ENCODE data around the gene BNC2.

Gene BNC2

DNA sequence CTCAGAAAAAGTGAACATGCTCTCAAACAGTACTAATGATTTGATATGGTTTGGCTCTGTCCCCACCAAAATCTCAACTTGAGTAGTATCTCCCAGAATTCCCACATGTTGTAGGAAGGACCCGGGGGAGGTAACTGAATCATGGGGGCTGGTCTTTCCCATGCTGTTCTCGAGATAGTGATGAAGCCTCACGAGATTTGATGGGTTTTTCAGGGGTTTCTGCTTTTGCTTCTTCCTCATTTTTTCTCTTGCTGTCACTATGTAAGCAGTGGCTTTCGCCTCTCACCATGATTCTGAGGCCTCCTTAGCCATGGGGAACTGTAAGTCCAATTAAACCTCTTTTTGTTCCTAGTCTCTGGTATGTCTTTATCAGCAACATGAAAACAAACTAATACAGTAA, 401.3 kb downstream of the BNC2 start:
- Histone ChIP-seq H3K23ac (ENCODE audit: low read length) (no peak overlapping the region), H3K4me3 (ENCODE audit: low read length) (no peak overlapping the region)

DNA sequence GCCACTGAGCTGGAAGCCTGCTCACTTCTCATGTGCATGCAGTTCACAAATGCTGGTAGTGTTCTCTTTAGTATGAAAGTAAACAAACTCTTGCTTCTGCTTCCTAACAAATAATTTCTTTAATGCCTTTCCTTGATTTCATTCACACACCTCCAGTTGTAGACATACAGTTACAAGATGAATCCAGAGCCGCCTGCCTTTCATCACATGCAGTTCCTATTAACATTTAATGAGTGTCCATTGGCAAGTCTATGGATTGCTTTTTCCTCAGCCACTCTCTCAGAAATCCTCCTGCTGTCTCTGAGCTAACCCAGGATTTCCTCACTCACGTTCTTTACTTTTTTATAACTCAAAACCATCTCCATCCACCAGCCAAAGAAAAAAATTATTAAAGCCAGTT, 408.6 kb downstream of the BNC2 start:
- WGBS (ENCODE audit: extremely low coverage, insufficient coverage, low lambda C conversion rate) = no CpG with 5 or more reads among the region's 2 CpGs
- Histone ChIP-seq H4K8ac (ENCODE audit: low read depth, low read length) (no peak overlapping the region), H3K4me2 (ENCODE audit: low read length) (no peak overlapping the region), H3K23ac (ENCODE audit: low read length) (no peak overlapping the region), H4K5ac (ENCODE audit: low read length) (no peak overlapping the region), H3K27me3 (ENCODE audit: insufficient read depth, low read length, poor library complexity) (no peaks in the 10 kb centered on the region), H2BK120ac (ENCODE audit: low read depth, low read length) (no peak overlapping the region), H2BK5ac (ENCODE audit: low read length) (no peak overlapping the region), H3K56ac (ENCODE audit: low read length) (no peak overlapping the region), H3K4me3 (ENCODE audit: low read length) (no peak overlapping the region), H3K27ac (ENCODE audit: low read depth, low read length) (no peak overlapping the region), H2AK5ac (ENCODE audit: low read length) (no peak overlapping the region), H3K36me3 (ENCODE audit: control insufficient read depth, insufficient read depth, low read length) (no peaks in the 10 kb centered on the region), H3K4ac (ENCODE audit: low read depth, low read length) (no peak overlapping the region), H3K79me2 (ENCODE audit: control insufficient read depth, insufficient read depth, low read length) (no peaks in the 10 kb centered on the region), H3K4me1 (ENCODE audit: control insufficient read depth, low read depth, low read length) (no peaks in the 10 kb centered on the region), H2BK15ac (replicated peaks; ENCODE audit: low read depth) (no peak overlapping the region), H3K79me1 (ENCODE audit: low read length) (no peaks in the 10 kb centered on the region), H3K18ac (ENCODE audit: low read length) (no peak overlapping the region), H3K9ac (ENCODE audit: low read length) (no peak overlapping the region)
- no peak for DNase-seq

More for the DNA sequence above, 401.3 kb downstream of the BNC2 start:
- Histone ChIP-seq H3K9ac (ENCODE audit: low read length) (no peak overlapping the region), H3K27ac (ENCODE audit: low read depth, low read length) (no peak overlapping the region), H3K79me2 (ENCODE audit: control insufficient read depth, insufficient read depth, low read length) (no peaks in the 10 kb centered on the region), H2AK5ac (ENCODE audit: low read length) (no peak overlapping the region), H3K36me3 (ENCODE audit: control insufficient read depth, insufficient read depth, low read length) (no peaks in the 10 kb centered on the region), H3K27me3 (ENCODE audit: insufficient read depth, low read length, poor library complexity) (no peaks in the 10 kb centered on the region), H4K5ac (ENCODE audit: low read length) (no peak overlapping the region), H3K4me2 (ENCODE audit: low read length) (no peak overlapping the region), H2BK15ac (replicated peaks; ENCODE audit: low read depth) (no peak overlapping the region), H3K4me1 (ENCODE audit: control insufficient read depth, low read depth, low read length) (no peaks in the 10 kb centered on the region), H4K8ac (ENCODE audit: low read depth, low read length) (no peak overlapping the region), H2BK120ac (ENCODE audit: low read depth, low read length) (no peak overlapping the region), H3K4ac (ENCODE audit: low read depth, low read length) (no peak overlapping the region), H3K56ac (ENCODE audit: low read length) (no peak overlapping the region), H3K18ac (ENCODE audit: low read length) (no peak overlapping the region), H3K79me1 (ENCODE audit: low read length) (no peaks in the 10 kb centered on the region), H2BK5ac (ENCODE audit: low read length) (no peak overlapping the region)
- no CpG with 5 or more reads among the region's 4 CpGs for WGBS (ENCODE audit: extremely low coverage, insufficient coverage, low lambda C conversion rate)
- DNase-seq = no peak

DNA sequence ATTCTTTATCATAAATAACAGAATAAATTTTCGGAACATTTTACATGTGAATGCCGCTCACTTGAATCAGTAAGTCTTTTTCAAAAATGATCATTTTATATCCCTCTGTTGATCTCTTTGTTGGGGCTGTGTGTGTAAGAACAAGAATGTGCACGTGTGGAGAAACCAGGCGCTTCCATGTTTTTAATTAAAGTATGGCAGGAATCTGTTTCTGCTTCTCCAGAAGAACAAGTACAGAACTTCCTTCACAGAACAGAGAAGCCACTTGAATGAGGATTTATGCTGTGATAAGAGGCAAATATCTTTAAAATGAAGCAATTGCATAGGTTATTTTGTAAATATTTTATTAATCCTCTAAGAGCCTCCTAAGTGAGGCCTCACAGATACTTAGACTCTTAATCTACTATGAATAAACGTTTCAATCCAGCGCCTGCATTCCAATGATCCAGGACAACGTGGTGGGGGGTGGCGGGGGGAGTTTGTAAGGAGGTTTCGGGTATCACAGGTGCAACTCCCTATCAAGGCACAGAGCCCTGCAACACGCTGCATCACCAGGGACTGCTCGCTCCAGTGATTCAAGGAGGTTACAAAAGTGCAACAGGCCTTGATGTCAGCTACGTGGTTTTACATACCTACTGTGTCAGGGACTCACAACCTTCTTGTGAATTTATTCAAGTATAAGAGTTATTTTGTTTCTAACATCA, 409.2 kb downstream of the BNC2 start:
- peak; percentile 51 for DNase-seq
- Histone ChIP-seq H3K27ac (ENCODE audit: low read depth, low read length) (no peak overlapping the region), H3K23ac (ENCODE audit: low read length) (no peak overlapping the region), H4K5ac (ENCODE audit: low read length) (no peak overlapping the region), H3K79me1 (ENCODE audit: low read length) (no peaks in the 10 kb centered on the region), H2AK5ac (ENCODE audit: low read length) (no peak overlapping the region), H3K56ac (ENCODE audit: low read length) (no peak overlapping the region), H3K27me3 (ENCODE audit: insufficient read depth, low read length, poor library complexity) (no peaks in the 10 kb centered on the region), H2BK5ac (ENCODE audit: low read length) (no peak overlapping the region), H3K9ac (ENCODE audit: low read length) (no peak overlapping the region), H2BK15ac (replicated peaks; ENCODE audit: low read depth) (no peak overlapping the region), H3K18ac (ENCODE audit: low read length) (no peak overlapping the region), H3K4me3 (ENCODE audit: low read length) (no peak overlapping the region), H3K4me2 (ENCODE audit: low read length) (no peak overlapping the region), H4K8ac (ENCODE audit: low read depth, low read length) (no peak overlapping the region), H2BK120ac (ENCODE audit: low read depth, low read length) (no peak overlapping the region), H3K4me1 (ENCODE audit: control insufficient read depth, low read depth, low read length) (no peaks in the 10 kb centered on the region), H3K36me3 (ENCODE audit: control insufficient read depth, insufficient read depth, low read length) (no peaks in the 10 kb centered on the region), H3K79me2 (ENCODE audit: control insufficient read depth, insufficient read depth, low read length) (no peaks in the 10 kb centered on the region), H3K4ac (ENCODE audit: low read depth, low read length) (no peak overlapping the region)
- WGBS (ENCODE audit: extremely low coverage, insufficient coverage, low lambda C conversion rate) = no CpG with 5 or more reads among the region's 12 CpGs

- H3K4me1 ChIP-seq (ENCODE audit: control insufficient read depth, low read depth, low read length) = no peaks in the 10 kb centered on the region
- no peaks in the 10 kb centered on the region for H3K79me1 ChIP-seq (ENCODE audit: low read length)
- no peak overlapping the region for H4K5ac ChIP-seq (ENCODE audit: low read length)
- H3K36me3 ChIP-seq (ENCODE audit: control insufficient read depth, insufficient read depth, low read length) = no peaks in the 10 kb centered on the region
- H3K4me2 ChIP-seq (ENCODE audit: low read length) = no peak overlapping the region
- no peaks in the 10 kb centered on the region for H3K27me3 ChIP-seq (ENCODE audit: insufficient read depth, low read length, poor library complexity)
- no peak overlapping the region for H3K56ac ChIP-seq (ENCODE audit: low read length)
- no peak overlapping the region for H2BK5ac ChIP-seq (ENCODE audit: low read length)
- no peak overlapping the region for H2BK120ac ChIP-seq (ENCODE audit: low read depth, low read length)
- H3K23ac ChIP-seq (ENCODE audit: low read length) = no peak overlapping the region
- no peak overlapping the region for H3K27ac ChIP-seq (ENCODE audit: low read depth, low read length)
- H3K18ac ChIP-seq (ENCODE audit: low read length) = no peak overlapping the region
- no CpG with 5 or more reads among the region's 6 CpGs for WGBS (ENCODE audit: extremely low coverage, insufficient coverage, low lambda C conversion rate)
- H4K8ac ChIP-seq (ENCODE audit: low read depth, low read length) = no peak overlapping the region
- H3K9ac ChIP-seq (ENCODE audit: low read length) = no peak overlapping the region
- no peak overlapping the region for H3K4me3 ChIP-seq (ENCODE audit: low read length)
- H2AK5ac ChIP-seq (ENCODE audit: low read length) = no peak overlapping the region
- H3K4ac ChIP-seq (ENCODE audit: low read depth, low read length) = no peak overlapping the region
- no peaks in the 10 kb centered on the region for H3K79me2 ChIP-seq (ENCODE audit: control insufficient read depth, insufficient read depth, low read length)
- no peak overlapping the region for H2BK15ac ChIP-seq (replicated peaks; ENCODE audit: low read depth)
- DNase-seq = no peak
Observed at GRCh38 chr9:16460696-16461095, 409.8 kb downstream of the BNC2 start.

- Histone ChIP-seq H3K18ac (ENCODE audit: low read length) (no peak overlapping the region), H2BK5ac (ENCODE audit: low read length) (no peak overlapping the region), H3K27ac (ENCODE audit: low read depth, low read length) (no peak overlapping the region), H3K9ac (ENCODE audit: low read length) (no peak overlapping the region), H3K79me1 (ENCODE audit: low read length) (no peaks in the 10 kb centered on the region), H3K4me3 (ENCODE audit: low read length) (no peak overlapping the region), H3K4me1 (ENCODE audit: control insufficient read depth, low read depth, low read length) (no peaks in the 10 kb centered on the region), H3K36me3 (ENCODE audit: control insufficient read depth, insufficient read depth, low read length) (no peaks in the 10 kb centered on the region), H2AK5ac (ENCODE audit: low read length) (no peak overlapping the region), H4K8ac (ENCODE audit: low read depth, low read length) (no peak overlapping the region), H4K5ac (ENCODE audit: low read length) (no peak overlapping the region), H3K4me2 (ENCODE audit: low read length) (no peak overlapping the region), H3K27me3 (ENCODE audit: insufficient read depth, low read length, poor library complexity) (no peaks in the 10 kb centered on the region), H3K4ac (ENCODE audit: low read depth, low read length) (no peak overlapping the region), H3K56ac (ENCODE audit: low read length) (no peak overlapping the region), H2BK15ac (replicated peaks; ENCODE audit: low read depth) (no peak overlapping the region), H3K79me2 (ENCODE audit: control insufficient read depth, insufficient read depth, low read length) (no peaks in the 10 kb centered on the region), H2BK120ac (ENCODE audit: low read depth, low read length) (no peak overlapping the region), H3K23ac (ENCODE audit: low read length) (no peak overlapping the region)
- peak; percentile 19 for DNase-seq
- no CpG with 5 or more reads among the region's 6 CpGs for WGBS (ENCODE audit: extremely low coverage, insufficient coverage, low lambda C conversion rate)
Observed at GRCh38 chr9:16459421-16460148, 410.9 kb downstream of the BNC2 start.
